OCI-LY1 (cell line): ENCODE data around the gene FBXW9.

ENCODE experiments used
- CTCF ChIP-seq: fragments of 200-600 bp; sonication (generic), shearing (Covaris generic); IDR thresholded peaks from 2 replicates; pipeline ENCODE4 v1.5.1; 2017; ENCODE audit warnings: mild to moderate bottlenecking, antibody characterized with exemption, low read length, moderate library complexity, mixed read lengths
- EZH2 ChIP-seq: fragments of 200-600 bp; sonication (generic), shearing (Covaris generic); IDR thresholded peaks from 2 replicates; pipeline ENCODE4 v1.8.0; 2017; ENCODE audit warnings: borderline replicate concordance, mixed run types, mild to moderate bottlenecking, antibody characterized with exemption, low read length, moderate library complexity, mixed read lengths

- no peak for TF ChIP-seq EZH2
- no peak for TF ChIP-seq CTCF
Measured at GRCh38 chr19:12736995-12737834, 40.8 kb upstream of the FBXW9 start, which contains the start of gene GET3.
